SK-N-SH treated with all-trans-retinoic acid at 6 μM for 48 hours (cell line): ENCODE measurements around the gene ZBTB43.

Source experiments
- ATAC-seq: fragments of 200-7000 bp; cut with Tn5 transposase; 3 replicates; pipeline ENCODE4 v1.9.1; 2020; ENCODE audit warnings: mild to moderate bottlenecking, moderate library complexity
- BACH2 ChIP-seq: fragments of 250-450 bp; sonication (Bioruptor Pico); IDR thresholded peaks from 2 replicates; pipeline ENCODE4 v1.9.0; 2021; ENCODE audit warnings: mild to moderate bottlenecking, borderline replicate concordance
- CSDC2 ChIP-seq: fragments of 250-450 bp; sonication (Bioruptor Pico); IDR thresholded peaks from 2 replicates; pipeline ENCODE4 v1.5.0; 2020; ENCODE audit warnings: mild to moderate bottlenecking, moderate library complexity
- CSRNP3 ChIP-seq: fragments of 250-450 bp; sonication (Bioruptor Pico); IDR thresholded peaks from 2 replicates; pipeline ENCODE4 v1.5.1; 2021; ENCODE audit warnings: mild to moderate bottlenecking, moderate library complexity
- ESRRG ChIP-seq: fragments of 250-450 bp; sonication (Bioruptor Pico); IDR thresholded peaks from 2 replicates; pipeline ENCODE4 v1.6.1; 2021; ENCODE audit warnings: mild to moderate bottlenecking
- GLIS3 ChIP-seq: fragments of 250-450 bp; sonication (Bioruptor Pico); IDR thresholded peaks from 2 replicates; pipeline ENCODE4 v1.5.0; 2020; ENCODE audit warnings: mild to moderate bottlenecking, moderate library complexity
- ISL1 ChIP-seq: fragments of 250-450 bp; sonication (Bioruptor Pico); IDR thresholded peaks from 2 replicates; pipeline ENCODE4 v2.1.2; 2022; ENCODE audit warnings: mild to moderate bottlenecking, moderate library complexity
- OSR1 ChIP-seq: fragments of 250-450 bp; sonication (Bioruptor Pico); IDR thresholded peaks from 2 replicates; pipeline ENCODE4 v1.8.0; 2022; ENCODE audit warnings: moderate library complexity, mild to moderate bottlenecking, inconsistent platforms
- PATZ1 ChIP-seq: fragments of 250-450 bp; sonication (Bioruptor Pico); IDR thresholded peaks from 2 replicates; pipeline ENCODE4 v1.8.0; 2020; ENCODE audit warnings: mild to moderate bottlenecking, moderate library complexity, borderline replicate concordance
- POU6F1 ChIP-seq: fragments of 250-450 bp; sonication (Bioruptor Pico); IDR thresholded peaks from 2 replicates; pipeline ENCODE4 v1.8.0; 2021; ENCODE audit warnings: low read depth, mild to moderate bottlenecking, moderate library complexity, borderline replicate concordance
- PPARA ChIP-seq: fragments of 250-450 bp; sonication (Bioruptor Pico); IDR thresholded peaks from 2 replicates; pipeline ENCODE4 v1.5.0; 2020; ENCODE audit warnings: mild to moderate bottlenecking, borderline replicate concordance
- RARB ChIP-seq: fragments of 250-450 bp; sonication (Bioruptor Pico); IDR thresholded peaks from 2 replicates; pipeline ENCODE4 v1.8.0; 2021; ENCODE audit warnings: mild to moderate bottlenecking, moderate library complexity
- TCF4 ChIP-seq: fragments of 250-450 bp; sonication (Bioruptor Pico); IDR thresholded peaks from 2 replicates; pipeline ENCODE4 v1.8.0; 2021; ENCODE audit warnings: mild to moderate bottlenecking, moderate library complexity, borderline replicate concordance
- TOX ChIP-seq: fragments of 250-450 bp; sonication (Bioruptor Pico); IDR thresholded peaks from 2 replicates; pipeline ENCODE4 v1.8.0; 2021; ENCODE audit warnings: mild to moderate bottlenecking, moderate library complexity, borderline replicate concordance
- TSHZ2 ChIP-seq: fragments of 250-450 bp; sonication (Bioruptor Pico); IDR thresholded peaks from 2 replicates; pipeline ENCODE4 v1.5.0; 2020; ENCODE audit warnings: mild to moderate bottlenecking, moderate library complexity
- ZC3H10 ChIP-seq: fragments of 250-450 bp; sonication (Bioruptor Pico); IDR thresholded peaks from 2 replicates; pipeline ENCODE4 v1.5.1; 2021; ENCODE audit warnings: mild to moderate bottlenecking, moderate library complexity
- ZFP30 ChIP-seq: fragments of 450-650 bp; formaldehyde crosslinking; IDR thresholded peaks from 2 replicates; pipeline ENCODE4 v1.5.0; 2022; ENCODE audit warnings: mild to moderate bottlenecking, moderate library complexity
- ZNF565 ChIP-seq: fragments of 450-650 bp; formaldehyde crosslinking; conservative IDR thresholded peaks from 2 replicates; pipeline ENCODE4 v1.5.0; 2020; ENCODE audit warnings: low read depth, mild to moderate bottlenecking, moderate library complexity
- ZNF70 ChIP-seq: fragments of 450-650 bp; formaldehyde crosslinking; IDR thresholded peaks from 2 replicates; pipeline ENCODE4 v1.5.0; 2020; ENCODE audit warnings: mild to moderate bottlenecking, moderate library complexity
- ZNF8 ChIP-seq: fragments of 450-650 bp; formaldehyde crosslinking; IDR thresholded peaks from 2 replicates; pipeline ENCODE4 v1.5.0; 2020; ENCODE audit warnings: mild to moderate bottlenecking, moderate library complexity

The ZBTB43 gene

GRCh38 chr9:126842977-126843799 is 38.3 kb downstream of the ZBTB43 start:
- ATAC-seq: peak; percentile 32
- no peak for TF ChIP-seq OSR1
- no peak for TF ChIP-seq ISL1
- TF ChIP-seq PATZ1 (CRISPR knock-in tag): no peak
- TF ChIP-seq TOX (CRISPR knock-in tag): no peak
- TF ChIP-seq TSHZ2 (CRISPR knock-in tag): no peak
- TF ChIP-seq ZNF8 (CRISPR knock-in tag): no peak
- no peak for TF ChIP-seq TCF4 (CRISPR knock-in tag)
- TF ChIP-seq ZC3H10: no peak
- TF ChIP-seq PPARA: no peak
- TF ChIP-seq GLIS3 (CRISPR knock-in tag): no peak
- TF ChIP-seq ESRRG: no peak
- no peak for TF ChIP-seq RARB (CRISPR knock-in tag)

GRCh38 chr9:126844085-126844484 is 39.2 kb downstream of the ZBTB43 start:
- peak; percentile 94 for ATAC-seq
- TF ChIP-seq GLIS3 (CRISPR knock-in tag) (no peak), ISL1 (no peak; the same call in 1 of the 2 replicates), POU6F1 (CRISPR knock-in tag) (no peak), ZNF70 (CRISPR knock-in tag) (no peak), ZFP30 (CRISPR knock-in tag) (no peak), CSDC2 (CRISPR knock-in tag) (no peak), TSHZ2 (CRISPR knock-in tag) (no peak)

GRCh38 chr9:126847051-126847450 is 42.2 kb downstream of the ZBTB43 start:
- TF ChIP-seq ISL1: no peak
- TF ChIP-seq ESRRG: no peak
- no peak for TF ChIP-seq GLIS3 (CRISPR knock-in tag)
- TF ChIP-seq POU6F1 (CRISPR knock-in tag): no peak
- TF ChIP-seq ZNF565 (CRISPR knock-in tag): no peak
- TF ChIP-seq TSHZ2 (CRISPR knock-in tag): no peak
- no peak for TF ChIP-seq CSRNP3
- no peak for TF ChIP-seq BACH2 (CRISPR knock-in tag)
- TF ChIP-seq ZFP30 (CRISPR knock-in tag): no peak
- no peak for TF ChIP-seq PPARA
- no peak for ATAC-seq
